ENCODE measurements around the gene OASL. TPM values are rescaled to one million over a fixed set of nuclear protein-coding genes. Genes with fewer than 3 reads are reported as not detected.

The OASL gene
- total and polyA plus RNA-seq, 9 of the 15 experiments (the other 6 are each of a cell fraction or from before 2014, with no cell fraction given): 0.14 TPM; not detected in 8

DNA sequence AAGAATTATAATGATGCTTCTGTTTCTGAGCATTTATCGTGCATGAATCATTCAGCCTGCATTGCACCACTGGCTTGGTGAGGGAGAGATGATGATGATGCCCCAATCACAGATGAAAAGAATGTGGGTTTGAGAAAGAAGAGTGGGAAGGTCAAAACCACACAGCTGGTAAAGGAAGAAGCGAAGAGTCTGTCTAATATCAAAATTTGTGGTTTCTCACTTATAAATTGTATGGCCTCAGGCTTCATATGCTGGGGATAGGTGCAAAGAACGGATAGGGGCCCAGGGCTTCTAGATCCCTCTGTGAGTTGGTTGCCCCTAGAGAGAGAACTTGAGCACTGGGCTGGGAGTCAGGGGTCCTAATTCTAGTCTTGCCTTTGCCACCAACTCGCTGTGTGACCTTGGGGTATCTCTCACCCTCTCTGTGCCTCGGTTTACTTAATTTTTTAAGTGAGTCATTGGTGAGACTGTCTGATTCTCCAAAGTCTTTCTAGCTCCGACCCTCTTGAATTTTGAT is 2.2 kb downstream of the OASL start:
- Histone ChIP-seq H3K36me3 (ENCODE audit: control insufficient read depth, insufficient read depth, low read length) (no peaks in the 10 kb centered on the region), H3K79me2 (ENCODE audit: control insufficient read depth, insufficient read depth, low read length) (no peaks in the 10 kb centered on the region), H3K4me3 (no peak overlapping the region), H3K4me1 (replicated peaks in 1 of 2; ENCODE audit: control insufficient read depth in 2 of 2, insufficient read depth in 2 of 2, low read length in 2 of 2) (peaks cover 0 to 5% of the 10 kb centered on the region in 2 experiments; a peak in 1 of 5 replicates), H2AFZ (ENCODE audit: low read depth, low read length) (no peak overlapping the region), H3K9me3 (replicated peaks; ENCODE audit: control insufficient read depth, insufficient read depth, low read depth, low read length) (no peaks in the 10 kb centered on the region), H4K20me1 (replicated peaks; ENCODE audit: control insufficient read depth, insufficient read depth, low read length) (no peaks in the 10 kb centered on the region; the same call in 1 of the 2 replicates), H3K9me1 (ENCODE audit: control insufficient read depth, insufficient read depth, low read length) (no peaks in the 10 kb centered on the region), H3K4me2 (ENCODE audit: insufficient read depth, low read length) (no peak overlapping the region), H3K27ac (ENCODE audit: extremely low read depth, low read depth, low read length) (no peak overlapping the region), H3K9ac (ENCODE audit: insufficient read depth in 1 of 2, low read depth in 2 of 2, low read length in 2 of 2) (no peak overlapping the region), H3K27me3 (ENCODE audit: control insufficient read depth in 2 of 2, insufficient read depth in 2 of 2, low read length in 2 of 2) (peaks cover 33 to 55% of the 10 kb centered on the region in 2 experiments)
- ATAC-seq (no peak), FAIRE-seq (no peak), DNase-seq (ENCODE audit: extremely low read depth in 1 of 4, low spot score in 3 of 4) (no peak)
- WGBS (ENCODE audit: insufficient coverage, low coverage, missing lambda C conversion rate): 5% methylated on average over 6 of the region's 6 CpGs
- BruUV-seq (replicated peaks): no TSS peak
- ChIA-PET POLR2A (no interaction called here), CTCF (ENCODE audit: low intra/inter-chr PET ratio) (no interaction called here)
- TF ChIP-seq, protein P1, sequence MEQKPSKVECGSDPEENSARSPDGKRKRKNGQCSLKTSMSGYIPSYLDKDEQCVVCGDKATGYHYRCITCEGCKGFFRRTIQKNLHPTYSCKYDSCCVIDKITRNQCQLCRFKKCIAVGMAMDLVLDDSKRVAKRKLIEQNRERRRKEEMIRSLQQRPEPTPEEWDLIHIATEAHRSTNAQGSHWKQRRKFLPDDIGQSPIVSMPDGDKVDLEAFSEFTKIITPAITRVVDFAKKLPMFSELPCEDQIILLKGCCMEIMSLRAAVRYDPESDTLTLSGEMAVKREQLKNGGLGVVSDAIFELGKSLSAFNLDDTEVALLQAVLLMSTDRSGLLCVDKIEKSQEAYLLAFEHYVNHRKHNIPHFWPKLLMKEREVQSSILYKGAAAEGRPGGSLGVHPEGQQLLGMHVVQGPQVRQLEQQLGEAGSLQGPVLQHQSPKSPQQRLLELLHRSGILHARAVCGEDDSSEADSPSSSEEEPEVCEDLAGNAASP (IDR thresholded peaks at IDR 0.05): no peak
- TF ChIP-seq RBM25 (IDR thresholded peaks at IDR 0.05; ENCODE audit: low read depth, low read length, severe bottlenecking): peak; percentile 67
- in situ Hi-C loops (cut with MboI) (no loop called here), intact Hi-C loops (cut with micrococcal nuclease) (no loop called here)

DNA sequence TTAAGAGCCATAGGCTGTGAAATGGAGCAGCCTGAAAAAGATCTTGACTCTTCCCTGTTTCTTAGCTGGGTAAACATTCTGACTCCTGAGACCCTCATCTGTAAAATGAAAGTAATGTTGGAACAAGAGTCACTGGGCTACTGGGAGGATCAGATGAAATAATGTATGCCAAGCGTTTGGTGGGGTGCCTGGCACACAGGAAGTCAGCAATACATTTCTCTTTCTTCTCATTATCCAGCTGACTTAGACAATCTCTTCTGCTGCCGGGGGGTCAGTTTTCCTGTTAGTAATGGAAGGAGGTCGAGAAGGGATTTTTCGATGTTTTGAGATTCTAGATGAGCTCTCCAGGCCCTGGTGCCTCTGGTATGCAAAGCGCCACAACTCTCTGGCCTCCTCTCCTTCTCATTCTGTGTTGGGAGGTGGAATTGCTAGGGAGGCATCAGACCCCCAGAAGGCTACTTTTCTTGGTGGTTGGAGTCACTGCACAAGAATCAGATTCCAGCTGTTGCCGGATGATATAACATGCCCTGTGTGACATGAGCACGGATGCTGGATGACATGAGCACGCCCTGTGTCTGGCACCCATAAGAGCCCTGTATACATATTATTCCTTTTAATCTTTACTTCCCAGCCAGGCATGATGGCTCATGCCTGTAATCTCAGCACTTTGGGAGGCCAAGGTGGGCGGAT is 4.3 kb downstream of the OASL start:
- H2AFZ ChIP-seq (ENCODE audit: low read depth, low read length): no peak overlapping the region
- BruUV-seq (replicated peaks): no TSS peak
- ATAC-seq: no peak
- DNase-seq (ENCODE audit: extremely low read depth in 1 of 4, low spot score in 3 of 4): no peak
- H4K20me1 ChIP-seq (replicated peaks; ENCODE audit: control insufficient read depth, insufficient read depth, low read length): no peaks in the 10 kb centered on the region; the same call in 1 of the 2 replicates
- ChIA-PET CTCF (ENCODE audit: low intra/inter-chr PET ratio) (no interaction called here), POLR2A (interaction anchor here (0.6 kb wide), 1 partner anchor 506 kb away, joined by 4 read pairs; the partner anchor contains the start of gene COQ5)
- no peaks in the 10 kb centered on the region for H3K9me1 ChIP-seq (ENCODE audit: control insufficient read depth, insufficient read depth, low read length)
- no peak overlapping the region for H3K4me2 ChIP-seq (ENCODE audit: insufficient read depth, low read length)
- TF ChIP-seq CBFA2T3 (IDR thresholded peaks at IDR 0.05) (peak; percentile 24; the same call in 1 of the 2 replicates), XRCC5 (IDR thresholded peaks at IDR 0.05; ENCODE audit: low read depth, low read length) (no peak)
- no peaks in the 10 kb centered on the region for H3K79me2 ChIP-seq (ENCODE audit: control insufficient read depth, insufficient read depth, low read length)
- FAIRE-seq: no peak
- 7% methylated on average over 9 of the region's 9 CpGs for WGBS (ENCODE audit: insufficient coverage, low coverage, missing lambda C conversion rate)
- no peak overlapping the region for H3K27ac ChIP-seq (ENCODE audit: extremely low read depth, low read depth, low read length)
- intact Hi-C loops (cut with micrococcal nuclease): no loop called here
- H3K9ac ChIP-seq (ENCODE audit: insufficient read depth in 1 of 2, low read depth in 2 of 2, low read length in 2 of 2): no peak overlapping the region
- in situ Hi-C loops (cut with MboI): no loop called here
- peaks cover 0 to 5% of the 10 kb centered on the region in 2 experiments; a peak in 1 of 5 replicates for H3K4me1 ChIP-seq (replicated peaks in 1 of 2; ENCODE audit: control insufficient read depth in 2 of 2, insufficient read depth in 2 of 2, low read length in 2 of 2)
- no peak overlapping the region for H3K4me3 ChIP-seq
- H3K27me3 ChIP-seq (ENCODE audit: control insufficient read depth in 2 of 2, insufficient read depth in 2 of 2, low read length in 2 of 2): peaks cover 35 to 58% of the 10 kb centered on the region in 2 experiments
- H3K9me3 ChIP-seq (replicated peaks; ENCODE audit: control insufficient read depth, insufficient read depth, low read depth, low read length): no peaks in the 10 kb centered on the region
- no peaks in the 10 kb centered on the region for H3K36me3 ChIP-seq (ENCODE audit: control insufficient read depth, insufficient read depth, low read length)
